ENCODE measurements around the gene CASKIN2. TPM values are rescaled to one million over a fixed set of nuclear protein-coding genes. Genes with fewer than 3 reads are reported as not detected.
A peak's percentile ranks its signal among the peaks of the same experiment; 100 is the strongest.

Gene CASKIN2
- total RNA-seq, 1 donor from 2014 or later: 42.3 TPM

DNA sequence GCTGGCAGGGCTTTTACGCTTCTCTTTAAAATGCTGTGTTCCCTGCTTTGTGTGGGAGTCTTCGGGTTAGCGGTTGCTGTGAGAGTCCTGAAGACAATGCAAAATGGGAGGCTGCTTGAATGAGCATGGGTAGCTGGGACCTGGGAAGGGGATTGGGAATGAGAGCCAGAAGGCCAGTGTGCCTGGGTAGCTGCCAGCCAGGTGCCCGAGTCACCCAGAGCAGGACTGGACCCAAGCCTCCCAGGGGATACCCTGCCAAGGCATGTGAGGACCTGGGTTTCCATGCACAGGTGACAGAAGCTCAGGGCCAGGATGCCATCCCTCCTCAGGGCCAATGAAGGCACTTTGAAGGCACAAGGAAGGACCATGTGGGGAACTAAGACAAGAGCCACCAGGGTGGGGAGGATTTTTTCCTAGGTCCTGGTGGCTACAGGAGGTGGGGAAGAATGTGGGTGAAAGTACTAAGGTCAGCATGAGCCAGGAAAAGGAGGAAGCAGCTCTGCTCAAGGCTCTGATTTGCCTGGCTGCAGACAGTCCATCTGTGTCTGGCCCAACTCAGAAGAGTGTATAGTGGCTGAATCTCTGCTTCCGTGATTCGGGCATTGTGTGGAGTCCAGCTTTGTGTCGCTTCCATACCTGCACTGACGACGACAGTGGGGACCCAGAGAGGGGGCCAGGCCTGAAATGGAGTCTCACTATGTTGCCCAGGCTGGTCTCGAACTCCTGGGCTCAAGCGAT is 38.4 kb downstream of the CASKIN2 start:
- H3K4me3 Mint-ChIP-seq: peak overlapping the region; percentile 25
- H3K27me3 Mint-ChIP-seq (ENCODE audit: low read depth): no peaks in the 10 kb centered on the region
- no peaks in the 10 kb centered on the region for H3K9me3 Mint-ChIP-seq
- peaks cover 2% of the 10 kb centered on the region for H3K36me3 Mint-ChIP-seq (ENCODE audit: low read depth)
- DNase-seq (ENCODE audit: low read depth, low spot score): no peak
- H3K4me1 Mint-ChIP-seq: peaks cover 67% of the 10 kb centered on the region
- TF ChIP-seq, protein P1, sequence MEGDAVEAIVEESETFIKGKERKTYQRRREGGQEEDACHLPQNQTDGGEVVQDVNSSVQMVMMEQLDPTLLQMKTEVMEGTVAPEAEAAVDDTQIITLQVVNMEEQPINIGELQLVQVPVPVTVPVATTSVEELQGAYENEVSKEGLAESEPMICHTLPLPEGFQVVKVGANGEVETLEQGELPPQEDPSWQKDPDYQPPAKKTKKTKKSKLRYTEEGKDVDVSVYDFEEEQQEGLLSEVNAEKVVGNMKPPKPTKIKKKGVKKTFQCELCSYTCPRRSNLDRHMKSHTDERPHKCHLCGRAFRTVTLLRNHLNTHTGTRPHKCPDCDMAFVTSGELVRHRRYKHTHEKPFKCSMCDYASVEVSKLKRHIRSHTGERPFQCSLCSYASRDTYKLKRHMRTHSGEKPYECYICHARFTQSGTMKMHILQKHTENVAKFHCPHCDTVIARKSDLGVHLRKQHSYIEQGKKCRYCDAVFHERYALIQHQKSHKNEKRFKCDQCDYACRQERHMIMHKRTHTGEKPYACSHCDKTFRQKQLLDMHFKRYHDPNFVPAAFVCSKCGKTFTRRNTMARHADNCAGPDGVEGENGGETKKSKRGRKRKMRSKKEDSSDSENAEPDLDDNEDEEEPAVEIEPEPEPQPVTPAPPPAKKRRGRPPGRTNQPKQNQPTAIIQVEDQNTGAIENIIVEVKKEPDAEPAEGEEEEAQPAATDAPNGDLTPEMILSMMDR (conservative IDR thresholded peaks at IDR 0.05): no peak
- peak overlapping the region; percentile 97 for H3K27ac Mint-ChIP-seq (ENCODE audit: unreplicated experiment)

DNA sequence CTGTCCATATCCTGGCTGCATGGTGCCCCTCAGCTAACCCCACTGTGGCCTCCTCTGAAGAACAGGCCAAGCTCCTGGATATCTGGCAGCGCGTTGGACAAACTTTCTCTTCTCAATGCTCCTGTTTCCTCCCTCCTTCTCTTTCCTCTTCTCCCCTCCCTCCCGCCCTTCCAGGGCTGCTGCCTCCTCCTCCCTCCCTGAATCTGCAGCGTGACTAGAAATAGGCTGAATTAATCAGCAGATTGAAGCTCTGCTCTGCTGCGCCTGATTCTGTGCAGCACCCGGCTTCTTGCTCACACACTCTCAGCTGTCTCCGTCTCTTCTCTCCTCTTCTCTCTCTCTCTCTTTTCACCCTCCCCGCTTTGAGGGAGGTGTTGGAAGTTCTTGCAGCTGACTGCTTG is 39.1 kb downstream of the CASKIN2 start:
- peak overlapping the region; percentile 97 for H3K27ac Mint-ChIP-seq (ENCODE audit: unreplicated experiment)
- H3K4me3 Mint-ChIP-seq: peak overlapping the region; percentile 25
- H3K36me3 Mint-ChIP-seq (ENCODE audit: low read depth): peaks cover 4% of the 10 kb centered on the region
- no peaks in the 10 kb centered on the region for H3K9me3 Mint-ChIP-seq
- DNase-seq (ENCODE audit: low read depth, low spot score): peak; percentile 20
- TF ChIP-seq, protein P1 (conservative IDR thresholded peaks at IDR 0.05): no peak
- no peaks in the 10 kb centered on the region for H3K27me3 Mint-ChIP-seq (ENCODE audit: low read depth)
- H3K4me1 Mint-ChIP-seq: peaks cover 67% of the 10 kb centered on the region

DNA sequence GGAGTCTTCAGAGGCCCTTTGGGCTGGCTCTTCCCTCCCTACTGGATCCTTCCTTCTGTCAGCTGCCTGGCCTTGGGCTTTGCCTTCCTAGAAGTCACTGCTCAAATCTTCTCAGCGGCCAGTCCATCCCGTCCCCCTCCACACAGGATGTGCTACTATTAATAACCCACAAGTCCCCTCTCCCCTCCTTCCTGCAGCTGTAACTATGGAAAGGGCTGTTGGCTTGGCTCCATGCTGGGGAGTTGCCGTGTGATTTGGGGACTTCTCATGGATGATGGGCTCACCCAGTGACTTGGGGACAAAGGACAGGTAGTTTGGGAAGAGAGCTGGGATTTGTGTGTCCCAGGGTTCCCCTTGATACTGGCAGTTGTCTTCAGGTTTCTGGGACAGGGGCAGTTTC is 39.5 kb downstream of the CASKIN2 start:
- Mint-ChIP-seq H3K4me3 (peak overlapping the region; percentile 25), H3K27ac (ENCODE audit: unreplicated experiment) (peak overlapping the region; percentile 97), H3K36me3 (ENCODE audit: low read depth) (peaks cover 4% of the 10 kb centered on the region), H3K9me3 (no peaks in the 10 kb centered on the region), H3K4me1 (peaks cover 64% of the 10 kb centered on the region), H3K27me3 (ENCODE audit: low read depth) (no peaks in the 10 kb centered on the region)
- DNase-seq (ENCODE audit: low read depth, low spot score): no peak
- TF ChIP-seq, protein P1 (conservative IDR thresholded peaks at IDR 0.05): no peak

DNA sequence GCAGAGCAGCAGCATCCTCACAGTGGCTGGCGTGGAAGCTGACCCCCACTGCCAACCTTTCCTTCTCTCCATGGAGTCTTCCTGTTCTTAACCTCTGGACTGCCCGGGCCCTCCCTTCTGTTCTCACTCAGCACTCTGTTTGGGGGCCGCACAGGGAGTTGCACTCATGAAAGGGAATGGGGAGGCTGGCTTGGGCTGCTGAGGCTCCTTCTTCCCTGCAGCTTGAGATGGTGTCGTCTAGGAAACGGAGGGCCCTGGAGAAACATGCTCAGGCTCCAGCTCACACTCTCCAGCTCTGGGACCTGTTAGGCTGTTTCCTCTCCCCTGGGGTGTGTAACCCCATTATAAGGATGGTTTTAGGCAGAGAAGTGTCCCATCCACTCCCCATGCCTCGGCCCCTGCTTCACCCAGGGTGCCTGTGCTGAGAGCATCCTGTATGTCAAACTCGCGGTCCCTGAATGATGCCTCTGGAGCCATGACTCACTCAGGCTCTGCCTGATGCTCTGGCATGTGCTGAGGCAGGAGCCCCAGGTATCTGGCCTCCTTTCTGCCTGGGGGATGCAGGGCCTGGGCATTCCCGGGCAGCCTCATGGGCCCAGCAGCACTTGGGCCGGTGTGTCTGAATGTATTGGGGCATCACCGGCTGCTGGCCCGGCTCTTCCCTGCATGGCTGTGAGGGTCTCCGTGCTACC is 40.0 kb downstream of the CASKIN2 start:
- H3K36me3 Mint-ChIP-seq (ENCODE audit: low read depth): peaks cover 4% of the 10 kb centered on the region
- H3K4me1 Mint-ChIP-seq: peaks cover 59% of the 10 kb centered on the region
- H3K9me3 Mint-ChIP-seq: no peaks in the 10 kb centered on the region
- TF ChIP-seq, protein P1 (conservative IDR thresholded peaks at IDR 0.05): no peak
- peak overlapping the region; percentile 97 for H3K27ac Mint-ChIP-seq (ENCODE audit: unreplicated experiment)
- peak overlapping the region; percentile 25 for H3K4me3 Mint-ChIP-seq
- DNase-seq (ENCODE audit: low read depth, low spot score): peak; percentile 25
- H3K27me3 Mint-ChIP-seq (ENCODE audit: low read depth): no peaks in the 10 kb centered on the region

DNA sequence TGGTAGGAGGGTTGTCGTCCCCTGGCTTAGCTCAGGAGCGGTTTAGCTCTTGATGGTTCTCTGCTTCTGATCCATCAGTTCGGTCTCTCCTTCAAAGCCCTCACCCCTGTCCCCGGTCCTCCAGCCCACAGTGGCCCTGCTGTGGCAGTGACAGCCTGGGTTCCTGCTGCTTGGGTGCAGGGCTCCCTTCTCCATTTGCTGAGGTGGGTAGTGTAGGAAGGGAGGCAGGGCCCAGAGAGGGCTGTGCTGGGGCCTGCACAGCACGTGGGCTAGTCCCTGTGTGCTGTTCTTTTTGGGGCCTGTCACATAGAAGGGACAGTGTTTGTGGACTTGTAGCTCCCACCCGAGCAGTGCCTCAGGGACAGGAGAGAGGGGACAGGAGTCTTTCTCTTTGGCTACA is 40.6 kb downstream of the CASKIN2 start:
- no peaks in the 10 kb centered on the region for H3K9me3 Mint-ChIP-seq
- H3K36me3 Mint-ChIP-seq (ENCODE audit: low read depth): peaks cover 4% of the 10 kb centered on the region
- TF ChIP-seq, protein P1 (conservative IDR thresholded peaks at IDR 0.05): no peak
- H3K27me3 Mint-ChIP-seq (ENCODE audit: low read depth): no peaks in the 10 kb centered on the region
- H3K4me1 Mint-ChIP-seq: peaks cover 56% of the 10 kb centered on the region
- peak overlapping the region; percentile 88 for H3K27ac Mint-ChIP-seq (ENCODE audit: unreplicated experiment)
- no peak for DNase-seq (ENCODE audit: low read depth, low spot score)
- H3K4me3 Mint-ChIP-seq: peak overlapping the region; percentile 21

All from neural crest cell (in vitro differentiated cells).